Kasumi-1 (cell line): Measurements from ENCODE around the gene ZFP92.

Source experiments
- DNase-seq, 2 experiments: peaks; one replicate each; lab custom pipeline; 2025; lab: John Stamatoyannopoulos, UW

The ZFP92 gene

DNA sequence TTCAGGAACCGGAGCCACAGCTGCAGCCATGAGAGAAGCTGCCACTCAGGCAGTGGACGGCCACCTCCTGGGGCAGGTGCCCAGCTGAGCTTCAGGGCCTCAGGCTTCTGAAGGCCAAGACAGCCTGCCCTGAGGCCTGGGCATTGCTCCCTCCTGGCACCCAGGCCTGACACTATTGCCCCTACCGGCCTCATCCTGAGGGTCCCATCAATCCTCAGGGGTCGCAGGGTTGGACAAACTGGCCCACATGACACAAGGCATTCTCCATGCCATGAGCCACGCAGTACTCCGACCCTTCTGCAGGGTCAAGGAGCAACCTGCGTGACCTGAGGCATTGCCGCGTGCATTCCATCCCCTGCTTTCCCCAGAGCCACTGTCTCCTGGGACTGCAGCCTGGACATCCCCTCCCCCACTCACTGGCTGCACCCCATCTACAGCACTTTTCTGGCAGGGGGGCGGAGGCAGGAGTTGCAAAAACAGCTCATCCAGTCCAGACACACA is 3.0 kb upstream of the ZFP92 start:
- DNase-seq = no peak

DNA sequence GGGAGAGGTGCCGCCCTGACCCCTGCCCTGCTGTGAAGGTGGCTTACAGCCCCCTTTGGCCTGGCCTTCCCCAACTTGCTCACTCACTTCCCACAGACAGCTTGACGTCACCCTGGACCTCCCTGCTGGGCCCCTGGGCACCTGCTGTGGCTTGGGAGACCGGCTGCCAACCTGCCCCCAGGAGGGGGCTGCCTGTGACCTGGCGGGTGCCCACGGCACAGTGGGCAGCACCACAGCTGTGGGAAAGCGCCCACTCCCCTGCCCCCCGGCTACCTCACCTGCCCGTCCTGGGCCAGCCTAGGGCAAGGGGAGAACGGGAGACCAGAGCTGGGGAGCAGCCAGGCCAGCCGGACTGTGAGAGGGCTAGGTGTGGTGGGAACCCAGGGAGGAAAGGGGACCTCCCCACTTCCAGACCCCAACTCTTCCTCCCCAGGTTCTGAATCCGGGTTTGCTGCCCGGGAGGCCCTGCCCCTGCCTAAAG is 2.4 kb upstream of the ZFP92 start:
- DNase-seq = no peak

DNA sequence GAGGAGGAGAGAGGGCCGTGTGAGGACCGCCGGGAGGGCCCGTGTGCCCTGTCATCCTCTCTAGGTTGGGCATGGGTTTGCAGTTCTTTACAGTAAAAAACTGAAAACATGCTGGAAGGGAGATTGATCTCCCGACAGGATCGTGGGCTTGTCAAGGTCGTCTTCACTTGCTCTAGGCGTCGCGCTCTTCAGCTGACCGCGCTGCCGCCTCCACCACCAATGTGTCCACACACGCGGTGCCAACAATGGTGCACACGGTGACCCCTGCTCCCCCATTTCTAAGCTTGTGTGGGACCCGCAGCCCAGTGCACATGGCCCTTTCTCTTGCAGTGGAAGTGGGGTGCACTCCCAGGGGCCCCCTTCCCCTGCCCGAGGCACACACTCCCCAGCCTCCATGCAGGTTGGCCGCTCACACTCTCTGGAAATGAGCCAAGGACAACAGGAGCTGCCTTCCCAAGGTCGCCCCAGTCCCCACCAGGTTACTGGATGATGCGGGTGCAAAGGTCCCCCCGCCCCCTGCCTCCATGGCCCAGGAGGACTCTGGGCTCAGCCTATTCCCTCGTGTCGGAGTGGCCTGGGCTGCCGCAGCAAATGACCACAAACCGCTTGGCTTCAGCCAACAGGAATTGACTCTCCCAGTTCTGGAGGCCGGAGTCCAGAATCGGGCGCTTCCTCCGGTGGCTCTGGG is 1.7 kb upstream of the ZFP92 start:
- DNase-seq = no peak

DNA sequence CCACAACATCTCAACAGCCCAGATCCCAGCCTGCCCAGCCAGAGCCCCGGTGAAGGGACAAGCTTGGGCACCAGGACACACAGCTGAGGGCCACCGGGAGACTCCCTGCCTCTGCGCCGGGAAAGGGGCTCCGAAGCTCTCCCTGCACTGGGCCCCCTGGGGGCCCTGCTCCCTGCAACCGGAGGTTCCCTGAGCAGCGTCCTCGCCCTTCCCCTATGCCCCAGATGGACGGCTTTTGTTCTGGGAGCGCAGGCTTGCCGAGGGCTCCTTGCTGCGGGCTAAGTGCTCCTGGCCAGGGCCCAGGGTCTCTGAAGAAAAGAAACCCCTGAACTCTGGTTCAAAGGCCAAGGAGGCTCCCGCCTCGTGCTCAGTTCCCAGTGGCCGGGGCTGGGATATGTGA is 899 bp upstream of the ZFP92 start:
- DNase-seq = no peak

DNA sequence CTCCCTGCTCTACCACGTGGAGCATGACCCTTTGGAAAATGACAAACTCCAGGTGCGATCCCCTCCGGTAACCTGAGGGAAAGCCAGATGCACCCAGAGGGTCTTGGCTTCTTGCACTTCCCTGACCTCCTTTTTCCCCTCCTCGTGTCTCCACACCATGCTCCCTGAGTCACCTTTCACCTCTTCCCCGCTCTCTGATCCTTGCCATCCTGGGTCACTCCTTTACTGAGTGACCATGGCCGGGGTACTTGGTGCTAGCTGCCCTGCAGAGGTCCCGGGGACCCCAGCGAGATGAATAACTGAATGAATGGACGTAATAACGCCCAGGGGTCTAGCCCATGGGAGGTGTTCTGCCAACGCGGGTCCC is 401 bp upstream of the ZFP92 start:
- no peak for DNase-seq

DNA sequence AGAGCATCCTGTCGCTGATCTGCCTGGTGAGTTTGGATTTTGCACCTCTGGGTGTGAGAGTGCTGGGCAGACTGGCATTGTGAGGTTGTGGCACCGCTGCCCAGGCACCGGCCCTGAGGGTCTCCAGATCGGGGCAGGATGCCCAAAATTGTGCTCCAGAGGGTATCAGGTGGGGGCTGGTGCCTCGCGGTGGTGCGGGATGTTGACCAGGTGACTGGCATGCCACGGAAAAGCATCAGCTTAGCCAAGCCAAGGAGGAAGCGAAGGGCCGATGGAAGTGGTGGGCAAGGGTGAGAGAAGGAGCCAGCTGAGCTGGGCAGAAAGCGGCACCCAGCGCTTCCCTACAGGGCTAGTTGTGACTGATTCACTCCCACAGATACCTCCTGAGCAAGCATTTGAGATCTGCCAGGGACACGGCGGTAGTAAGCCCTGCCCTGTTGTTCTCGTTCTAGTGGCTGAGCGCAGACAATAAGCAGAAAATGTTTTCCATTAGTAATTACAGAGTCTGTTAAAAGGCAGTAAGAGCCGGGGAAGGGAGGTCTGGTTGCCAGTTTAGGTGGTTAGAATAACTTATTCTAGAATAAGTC is 809 bp downstream of the ZFP92 start:
- DNase-seq = no peak

DNA sequence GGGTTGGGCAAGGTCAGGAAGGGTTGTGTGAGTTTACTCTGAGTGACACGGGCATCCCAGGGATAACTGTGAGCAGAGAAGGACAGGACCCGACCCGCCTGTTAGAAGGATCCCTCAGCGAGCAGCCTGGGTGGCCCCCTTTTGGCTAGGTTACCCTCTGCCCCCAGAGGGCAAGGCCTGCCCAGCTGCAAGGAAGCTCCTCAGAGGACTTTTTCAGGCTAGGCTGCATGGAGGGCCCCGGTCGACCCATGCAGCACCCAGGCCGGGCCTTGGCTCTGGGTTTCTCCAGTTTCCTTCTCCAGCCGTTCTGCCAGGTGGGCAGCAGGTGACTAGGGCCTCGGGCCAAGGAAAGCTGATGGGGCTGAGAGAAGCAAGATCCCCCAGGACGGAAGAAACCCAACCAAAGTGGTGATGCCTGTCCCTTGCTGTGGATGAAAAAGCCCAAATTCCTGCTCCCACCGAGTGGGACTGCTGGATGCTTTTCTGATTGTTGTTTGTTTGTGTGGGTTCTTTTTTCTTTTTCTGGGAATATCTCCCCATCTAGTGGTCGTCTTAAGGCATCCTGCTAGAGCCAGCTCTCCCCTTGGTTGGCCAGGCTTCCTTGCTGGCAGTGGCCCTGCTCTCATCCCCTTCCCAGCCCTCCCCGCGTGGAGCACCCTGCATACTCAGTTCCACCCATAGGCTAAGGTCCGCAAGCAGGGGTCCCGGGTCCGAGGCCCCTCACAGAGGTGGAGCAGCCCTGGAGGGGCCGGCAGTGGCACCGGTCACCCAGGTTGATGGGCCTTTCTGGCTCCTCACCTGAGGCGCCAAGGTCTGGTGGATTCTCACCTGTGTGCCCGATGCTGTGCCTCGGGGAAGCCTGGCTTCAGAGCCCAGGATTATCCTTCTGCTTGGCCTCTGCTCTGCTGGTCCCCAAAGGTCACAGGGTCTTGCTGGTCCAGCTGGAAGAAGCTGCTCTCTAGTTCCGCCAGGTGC is 1.8 kb downstream of the ZFP92 start:
- DNase-seq = no peak

DNA sequence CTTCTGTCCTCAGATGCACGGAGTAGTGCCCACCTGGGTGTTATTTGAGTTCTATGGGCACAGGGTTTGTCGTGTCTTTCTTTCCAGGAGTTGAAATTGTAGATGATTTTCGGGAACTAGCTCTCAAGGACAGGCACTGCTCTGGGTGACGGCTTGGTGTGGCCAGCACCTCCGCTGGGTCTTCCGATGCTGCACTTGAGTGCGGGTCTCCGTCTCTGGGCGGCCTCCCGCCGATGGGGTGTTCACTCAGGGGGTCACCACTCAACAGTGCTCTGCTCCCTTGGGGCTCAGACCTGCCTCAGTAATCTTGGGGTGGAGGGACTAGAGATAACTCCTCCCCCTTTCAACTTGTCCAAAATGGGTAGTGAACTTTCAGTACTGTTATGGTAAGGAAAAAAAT is 2.5 kb downstream of the ZFP92 start:
- no peak for DNase-seq

DNA sequence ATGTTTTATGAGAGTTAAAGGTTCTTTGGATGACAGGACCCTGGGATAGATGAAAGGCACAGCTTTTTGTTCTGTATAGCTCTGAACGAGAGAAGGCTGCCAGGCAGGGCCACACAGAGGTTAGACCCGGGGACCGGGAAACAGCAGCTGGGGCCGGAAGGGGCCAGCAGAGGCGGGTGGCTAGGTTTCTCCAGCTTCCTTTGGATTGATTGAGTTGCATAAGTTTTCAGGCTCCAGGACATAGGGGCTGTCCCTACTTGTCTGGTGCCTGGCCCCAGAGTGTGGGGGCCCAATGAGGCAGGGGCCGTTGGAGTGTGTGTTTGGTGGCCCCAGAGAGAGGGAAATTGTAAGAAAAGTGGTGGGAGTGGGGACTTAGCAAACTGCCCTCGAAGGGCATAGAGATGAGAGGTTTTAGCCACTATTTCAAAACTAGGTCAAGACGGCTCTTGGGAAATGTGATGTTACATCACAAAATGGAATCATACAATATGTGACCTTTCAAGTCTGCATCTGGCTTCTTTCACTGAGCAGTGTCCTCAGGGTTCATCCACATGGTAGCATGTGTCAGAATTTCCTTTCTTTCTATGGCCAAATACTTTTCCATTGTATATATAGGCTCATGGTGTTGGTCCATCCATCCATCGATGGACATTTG is 3.7 kb downstream of the ZFP92 start:
- DNase-seq = no peak

DNA sequence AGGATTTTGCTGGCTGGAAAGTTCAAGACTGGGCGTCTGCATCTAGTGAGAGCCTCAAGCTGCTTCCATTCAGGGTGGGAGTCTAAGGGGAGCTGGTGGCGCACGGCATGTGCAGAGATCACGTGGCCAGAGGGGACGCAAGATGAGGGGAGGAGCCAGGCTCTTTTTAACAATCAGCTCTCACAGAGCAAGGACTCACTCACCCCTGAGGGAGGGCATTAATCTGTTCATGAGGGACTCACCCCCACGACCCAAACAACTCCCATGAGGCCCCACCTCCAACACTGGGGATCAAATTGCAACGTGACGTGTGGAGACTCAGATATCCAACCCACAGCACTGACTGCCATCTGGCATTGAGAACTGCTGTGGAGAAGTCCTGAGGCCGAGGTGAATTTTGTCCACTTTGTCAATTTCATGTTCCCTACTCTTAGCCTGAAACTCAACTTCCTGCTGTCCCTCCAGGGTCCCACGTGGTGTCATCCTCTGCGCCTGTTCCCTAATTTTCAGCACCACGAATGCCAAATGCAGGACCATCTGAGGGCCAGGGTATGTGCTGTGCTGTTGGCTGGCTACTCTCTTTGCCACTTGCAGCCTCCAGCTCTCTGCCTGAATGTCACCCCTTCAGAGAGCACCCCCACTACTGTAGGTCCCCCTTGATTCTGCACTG is 5.6 kb downstream of the ZFP92 start:
- no peak for DNase-seq

DNA sequence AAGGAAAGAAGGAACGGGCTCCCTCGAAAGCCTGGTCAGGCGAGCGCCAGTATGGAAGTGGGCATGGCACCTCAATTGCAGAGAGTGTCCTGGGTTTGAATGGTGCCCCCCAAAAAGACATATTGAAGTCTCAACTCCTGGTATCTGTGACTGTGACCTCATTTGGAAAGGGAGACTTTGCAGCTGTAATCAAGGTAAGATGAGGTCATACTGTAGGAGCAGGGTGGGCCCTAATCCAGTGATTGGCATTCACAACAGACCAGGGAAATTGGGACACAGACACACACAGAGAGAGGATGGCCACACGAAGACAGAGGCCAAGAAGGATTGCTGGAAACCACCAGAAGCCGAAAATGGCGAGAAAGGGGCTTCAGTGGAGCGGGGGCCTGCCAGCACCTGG is 6.4 kb downstream of the ZFP92 start:
- no peak for DNase-seq

DNA sequence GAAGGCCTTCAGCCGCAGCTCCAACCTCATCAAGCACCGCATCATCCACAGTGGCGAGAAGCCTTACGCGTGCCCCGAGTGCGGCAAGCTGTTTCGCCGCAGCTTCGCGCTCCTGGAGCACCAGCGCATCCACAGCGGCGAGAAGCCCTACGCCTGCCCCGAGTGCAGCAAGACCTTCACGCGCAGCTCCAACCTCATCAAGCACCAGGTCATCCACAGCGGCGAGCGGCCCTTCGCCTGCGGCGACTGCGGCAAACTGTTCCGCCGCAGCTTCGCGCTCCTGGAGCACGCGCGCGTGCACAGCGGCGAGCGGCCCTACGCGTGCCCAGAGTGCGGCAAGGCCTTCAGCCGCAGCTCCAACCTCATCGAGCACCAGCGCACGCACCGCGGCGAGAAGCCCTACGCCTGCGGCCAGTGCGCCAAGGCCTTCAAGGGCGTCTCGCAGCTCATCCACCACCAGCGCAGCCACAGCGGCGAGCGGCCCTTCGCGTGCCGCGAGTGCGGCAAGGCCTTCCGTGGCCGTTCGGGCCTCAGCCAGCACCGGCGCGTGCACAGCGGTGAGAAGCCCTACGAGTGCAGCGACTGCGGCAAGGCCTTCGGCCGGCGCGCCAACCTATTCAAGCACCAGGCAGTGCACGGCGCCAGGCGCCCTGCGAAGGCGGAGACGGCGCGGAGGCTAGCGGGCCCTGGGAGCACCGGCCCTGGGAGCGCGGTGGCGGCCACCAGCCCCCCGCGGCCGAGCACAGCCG is 9.8 kb downstream of the ZFP92 start:
- no peak for DNase-seq

DNA sequence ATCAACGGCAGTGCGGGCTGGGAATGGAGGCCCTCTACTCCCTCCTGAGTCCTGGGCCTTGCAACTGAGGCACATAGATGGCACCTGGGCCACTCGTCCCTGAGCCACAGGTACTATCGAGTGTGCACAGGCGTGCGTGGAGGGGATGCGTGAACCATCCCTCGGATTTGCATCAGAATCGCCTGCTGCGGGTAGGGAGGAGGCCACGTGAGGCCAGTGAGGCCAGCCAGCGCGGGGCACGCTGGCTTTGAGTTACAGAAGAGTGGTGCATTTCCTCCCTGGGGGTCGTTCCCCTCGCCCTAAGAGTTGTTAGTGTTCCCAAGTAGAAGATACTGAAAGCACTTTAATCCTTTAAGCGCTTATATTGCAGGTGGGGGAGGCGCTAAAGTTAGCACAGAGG is 10.6 kb downstream of the ZFP92 start:
- DNase-seq = no peak

DNA sequence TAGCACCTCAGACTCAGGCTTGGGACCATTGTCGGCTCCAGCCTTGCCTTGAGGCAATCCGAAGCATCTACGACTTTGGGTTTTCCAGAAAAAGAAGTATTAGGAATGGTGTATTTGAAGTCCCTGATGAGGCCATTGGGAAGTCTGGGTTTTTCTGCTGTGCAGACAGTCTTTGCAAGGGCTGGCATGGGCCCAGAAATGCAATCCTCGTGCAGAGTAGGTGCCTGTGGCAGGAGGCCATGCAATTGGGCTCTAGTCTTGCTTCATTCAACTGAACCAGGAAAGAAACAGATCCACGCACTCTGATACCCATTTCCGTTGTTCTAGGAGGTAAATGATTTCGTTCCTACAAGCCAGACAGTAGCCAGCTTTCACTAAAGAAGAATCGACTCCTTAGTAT is 12.4 kb downstream of the ZFP92 start:
- DNase-seq = no peak

DNA sequence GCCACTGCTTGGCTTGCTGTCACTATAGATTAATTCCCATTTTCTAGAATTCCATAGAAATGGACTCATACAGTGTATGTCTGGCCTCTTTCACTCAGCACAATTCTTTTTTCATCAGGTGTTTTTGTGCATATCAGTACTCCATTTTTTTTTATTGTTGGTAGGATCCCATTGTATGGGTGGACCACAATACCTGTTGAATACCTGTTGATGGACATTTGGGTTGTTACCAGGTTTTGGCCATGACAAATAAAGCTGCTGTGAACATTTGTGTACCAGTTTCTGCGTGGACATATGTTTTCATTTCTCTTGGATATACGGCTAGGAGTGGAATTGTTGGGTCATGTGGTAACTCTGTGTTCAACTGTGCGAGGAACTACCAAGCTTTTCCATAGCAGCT is 14.9 kb downstream of the ZFP92 start:
- DNase-seq = no peak

DNA sequence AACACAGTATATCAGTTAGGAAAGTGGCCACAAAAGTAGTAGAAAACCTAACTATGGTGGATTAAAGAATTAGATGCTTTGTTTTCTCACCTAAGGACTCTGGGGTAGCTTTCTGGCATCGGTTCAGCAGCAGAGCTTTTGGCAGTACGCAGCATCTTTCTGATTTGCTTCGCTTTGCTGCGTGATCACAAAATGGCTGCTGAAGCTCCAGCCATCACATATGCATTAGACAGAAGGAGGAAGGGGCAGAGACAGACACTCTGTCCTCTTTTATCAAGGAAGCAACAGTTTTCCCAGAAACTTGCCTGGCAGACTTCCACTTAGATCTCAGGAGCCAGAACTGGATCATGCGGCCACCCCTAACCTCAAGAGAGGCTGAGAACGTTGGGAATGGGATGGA is 19.5 kb downstream of the ZFP92 start:
- DNase-seq = no peak

DNA sequence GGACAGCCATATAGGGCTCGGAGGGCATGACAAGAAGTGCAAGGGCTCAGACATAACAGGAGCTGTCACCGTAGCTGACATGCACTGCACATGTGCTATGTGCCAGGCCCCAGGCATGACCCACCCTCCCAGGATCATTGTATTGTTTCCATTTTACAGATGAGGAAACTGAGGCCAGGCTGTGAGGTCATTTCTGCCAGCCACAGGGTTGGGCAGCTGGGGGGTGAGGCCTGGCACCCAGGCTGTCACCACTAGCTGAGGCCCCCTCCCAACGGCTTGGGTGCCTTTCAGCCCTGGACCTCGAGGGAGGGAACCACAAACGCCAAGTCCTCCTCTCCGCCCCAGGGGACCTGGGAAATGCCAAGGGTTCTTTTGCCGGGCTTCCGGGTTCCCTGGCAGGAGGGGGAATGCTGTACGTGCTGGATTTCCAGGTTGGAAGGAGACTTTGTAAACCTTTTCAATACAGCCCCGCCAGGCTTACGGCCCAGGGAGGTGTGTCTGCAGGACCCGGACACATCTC is 21.9 kb downstream of the ZFP92 start:
- DNase-seq = no peak

DNA sequence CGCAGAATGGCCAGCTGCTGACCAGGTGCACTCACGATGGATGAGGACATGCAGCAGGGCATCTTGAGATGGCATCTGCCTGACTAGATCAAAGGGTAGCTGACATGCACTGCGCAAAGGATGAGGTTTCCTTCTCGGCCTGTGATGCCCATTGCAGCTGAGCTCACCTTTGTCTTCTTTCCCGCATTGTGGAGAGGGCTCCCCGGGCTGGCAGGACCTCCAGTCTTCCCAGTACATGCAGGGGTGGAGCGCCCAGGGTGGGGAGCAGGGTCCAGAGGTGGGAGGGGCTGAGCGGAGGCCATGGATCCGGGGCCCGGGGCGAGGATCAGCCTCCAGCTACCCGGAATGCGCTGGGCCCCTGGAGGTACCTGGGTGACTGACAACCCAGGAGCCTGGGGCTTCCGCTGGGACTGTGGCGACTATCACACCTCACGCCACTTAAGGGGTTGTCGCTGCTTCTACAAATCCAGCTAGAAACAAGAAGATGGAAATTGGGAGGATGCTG is 22.6 kb downstream of the ZFP92 start:
- DNase-seq = no peak

DNA sequence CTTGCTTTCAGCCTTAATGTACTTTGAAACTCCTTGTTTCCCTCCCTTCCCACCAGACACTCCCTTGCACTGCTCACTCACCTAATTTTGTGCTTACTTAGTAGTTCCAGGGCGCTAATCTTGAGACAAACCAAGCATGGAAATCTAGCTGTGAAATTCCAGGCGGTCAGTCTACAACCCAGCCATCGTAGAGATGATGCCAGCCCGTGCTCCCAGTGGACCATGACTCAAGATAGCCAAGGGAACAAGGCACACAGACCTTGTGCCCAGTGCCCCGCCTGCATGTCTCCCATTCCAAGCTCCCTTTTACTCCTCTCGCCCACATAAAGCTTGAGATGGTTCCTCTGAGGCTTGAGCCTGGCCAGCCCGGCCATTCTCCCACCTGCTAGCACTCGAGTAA is 23.5 kb downstream of the ZFP92 start:
- DNase-seq = no peak

DNA sequence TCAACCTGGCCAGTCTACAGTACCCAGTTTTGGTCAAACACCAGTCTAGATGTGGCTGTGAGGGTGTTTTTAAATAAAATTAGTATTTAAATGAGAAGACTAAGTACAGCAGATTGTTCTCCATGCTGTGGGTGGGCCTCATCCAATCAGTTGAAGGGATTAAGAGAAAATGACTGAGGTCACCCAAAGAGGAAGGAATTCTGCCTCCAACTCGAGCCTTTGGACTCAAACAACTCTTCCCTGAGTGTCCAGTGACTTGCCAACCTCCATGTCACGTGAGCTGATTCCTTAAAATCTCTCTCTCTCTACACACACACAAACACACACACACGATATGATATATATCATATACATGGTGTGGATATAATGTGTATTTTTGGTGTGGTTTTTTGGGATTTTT is 24.6 kb downstream of the ZFP92 start:
- no peak for DNase-seq

DNA sequence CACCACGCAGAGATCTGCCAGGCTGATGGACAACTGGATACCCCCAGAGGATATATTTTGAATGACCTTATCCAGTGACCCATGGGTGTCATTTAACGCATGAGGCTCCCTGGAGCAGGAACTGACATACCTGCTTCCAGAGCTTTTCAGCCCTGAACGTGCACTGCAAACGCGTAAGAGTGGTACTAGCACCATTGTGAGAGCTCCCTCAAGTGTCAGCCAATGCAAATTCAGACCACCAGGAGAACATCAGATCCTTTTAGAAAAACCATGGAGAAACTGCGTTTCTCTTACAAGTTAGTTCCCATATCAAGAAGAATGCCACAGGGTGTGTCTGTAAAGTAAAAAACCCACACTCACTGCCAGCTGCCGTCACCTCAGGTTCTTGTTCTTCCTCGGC is 27.3 kb downstream of the ZFP92 start:
- peak; percentile 37 to 47 for DNase-seq
